GM18907 (cell line): Measurements from ENCODE around the gene SNX9.
"Not testable (repeated sequence)": the region's sequence is repeated elsewhere in the genome, so short reads cannot be mapped to it uniquely, and the experiment has no call there.

ENCODE experiments used
- ATAC-seq: cut with Tn5 transposase; IDR thresholded peaks from one replicate; pipeline ENCODE4 v1.9.1; 2021; ENCODE audit warnings: mild to moderate bottlenecking, moderate library complexity; ENCODE audit not compliant: unreplicated experiment

SNX9 gene

DNA sequence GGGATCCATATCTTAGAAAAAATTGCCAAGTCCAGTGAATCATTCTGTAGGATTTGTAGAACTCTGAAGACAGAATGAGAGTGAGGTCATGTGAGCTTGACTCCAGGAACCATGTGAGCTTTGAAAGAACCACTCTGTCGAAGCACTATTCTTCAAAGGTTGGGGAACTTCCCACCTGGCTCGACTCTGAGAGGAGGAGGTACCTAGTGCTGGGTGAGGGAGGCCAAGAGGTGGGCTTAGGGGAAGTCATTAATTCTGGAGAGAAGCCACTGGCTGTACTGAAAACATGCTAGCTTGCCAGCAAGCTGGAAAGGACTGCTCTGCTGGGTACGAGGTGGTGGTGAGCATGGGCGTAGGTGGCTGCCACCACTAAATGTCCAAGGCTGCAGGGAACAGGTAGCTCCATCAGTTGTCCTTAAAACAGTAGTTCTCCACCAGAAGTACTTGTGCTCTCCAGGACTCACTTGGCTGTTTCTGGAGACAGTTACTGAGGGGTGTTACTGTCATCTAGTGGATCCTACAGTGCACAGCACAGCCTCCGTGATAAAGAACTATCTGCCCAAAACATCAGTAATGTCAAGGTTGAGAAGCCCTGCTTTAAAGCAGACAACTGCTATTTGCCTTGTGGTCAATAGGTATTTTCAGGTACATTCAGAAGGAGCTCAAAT lies 124.0 kb downstream of the SNX9 start:
- ATAC-seq, result no peak

DNA sequence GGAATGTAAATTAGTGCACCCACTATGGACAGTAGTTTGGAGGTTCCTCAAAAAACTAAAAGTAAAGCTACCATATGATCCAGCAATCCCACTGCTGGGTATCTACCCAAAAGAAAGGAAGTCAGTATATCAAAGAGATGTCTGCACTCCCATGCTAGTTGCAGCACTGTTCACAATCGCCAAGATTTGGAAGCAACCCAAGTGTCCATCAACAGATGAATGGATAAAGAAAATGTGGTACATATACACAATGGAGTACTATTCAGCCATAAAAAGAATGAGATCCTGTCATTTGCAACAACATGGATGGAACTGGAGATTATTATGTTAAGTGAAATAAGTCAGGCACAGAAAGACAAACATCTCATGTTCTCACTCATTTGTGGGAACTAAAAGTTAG lies 127.9 kb downstream of the SNX9 start:
- not testable (repeated sequence) for ATAC-seq

DNA sequence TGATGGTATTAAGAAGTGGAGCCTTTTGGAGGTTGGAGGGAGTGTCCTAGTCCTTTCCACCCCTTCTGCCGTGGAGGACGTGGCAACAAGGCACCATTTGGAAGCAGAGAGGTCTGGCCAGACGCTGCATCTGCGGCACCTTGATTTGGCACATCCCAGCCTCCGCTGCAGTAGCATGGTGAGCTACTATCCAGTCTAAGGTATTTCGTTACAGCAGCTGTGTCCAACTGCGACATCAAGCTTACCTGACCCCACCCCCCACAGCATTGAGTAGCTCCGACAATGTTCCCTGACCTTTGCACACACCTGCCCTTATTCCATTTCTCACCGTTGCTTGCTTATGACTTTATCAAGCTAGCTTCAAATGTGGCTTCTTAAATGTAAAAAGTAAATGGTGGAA lies 128.8 kb downstream of the SNX9 start:
- ATAC-seq, result no peak

DNA sequence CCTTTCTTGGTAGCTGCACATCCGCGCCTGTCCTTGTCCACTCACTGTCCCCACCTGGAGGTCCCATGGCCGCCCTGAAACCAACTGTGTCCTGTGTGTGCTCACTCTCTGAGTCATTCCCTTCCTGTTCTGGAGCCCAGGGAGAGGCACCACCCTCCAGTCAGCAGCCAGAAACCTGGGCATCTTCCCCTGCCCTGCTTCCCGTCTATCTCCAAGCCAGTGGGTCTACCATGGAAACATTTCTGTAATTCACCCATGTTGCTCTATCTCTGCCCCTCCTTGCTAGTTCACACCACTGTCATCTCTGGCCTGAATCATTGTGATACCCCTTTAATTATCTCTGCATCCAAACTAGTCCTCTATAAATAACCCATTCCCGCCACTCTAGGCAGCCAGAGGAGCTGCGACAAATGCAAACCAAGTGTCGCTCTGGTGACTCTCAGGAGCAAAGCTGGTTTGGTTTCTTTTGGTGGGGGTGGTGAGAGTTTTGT lies 129.9 kb downstream of the SNX9 start:
- ATAC-seq, result no peak

GRCh38 chr6:157953580-157954091 lies 130.6 kb downstream of the SNX9 start:
- no peak for ATAC-seq

GRCh38 chr6:157954150-157955117 lies 131.4 kb downstream of the SNX9 start:
- ATAC-seq, result no peak

GRCh38 chr6:157955675-157956074 lies 132.6 kb downstream of the SNX9 start:
- no peak for ATAC-seq

DNA sequence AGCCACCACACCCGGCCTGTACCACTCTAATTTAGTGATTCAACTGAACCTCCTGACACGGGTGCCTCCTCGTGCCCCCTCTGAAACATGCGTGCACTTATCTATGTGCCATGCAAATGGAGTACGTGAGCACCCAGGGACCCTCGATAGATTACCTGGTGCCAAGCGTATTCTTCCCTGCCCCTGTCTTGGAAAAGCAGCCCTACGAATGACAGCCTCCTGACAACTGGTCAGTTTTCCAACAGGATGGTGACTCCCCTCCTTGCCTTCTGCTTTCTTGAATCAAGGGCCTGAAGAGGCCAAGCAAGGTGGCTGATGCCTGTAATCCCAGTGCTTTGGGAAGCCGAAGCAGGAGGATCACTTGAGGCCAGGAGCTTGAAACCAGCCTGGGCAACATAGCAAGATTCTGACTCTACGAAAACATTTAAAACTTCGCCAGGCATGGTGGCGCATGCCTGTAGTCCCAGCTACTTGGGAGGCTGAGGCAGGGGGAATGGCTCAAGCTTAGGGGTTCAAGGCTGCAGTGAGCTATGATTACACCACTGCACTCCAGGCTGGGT lies 133.2 kb downstream of the SNX9 start:
- ATAC-seq, result no peak

DNA sequence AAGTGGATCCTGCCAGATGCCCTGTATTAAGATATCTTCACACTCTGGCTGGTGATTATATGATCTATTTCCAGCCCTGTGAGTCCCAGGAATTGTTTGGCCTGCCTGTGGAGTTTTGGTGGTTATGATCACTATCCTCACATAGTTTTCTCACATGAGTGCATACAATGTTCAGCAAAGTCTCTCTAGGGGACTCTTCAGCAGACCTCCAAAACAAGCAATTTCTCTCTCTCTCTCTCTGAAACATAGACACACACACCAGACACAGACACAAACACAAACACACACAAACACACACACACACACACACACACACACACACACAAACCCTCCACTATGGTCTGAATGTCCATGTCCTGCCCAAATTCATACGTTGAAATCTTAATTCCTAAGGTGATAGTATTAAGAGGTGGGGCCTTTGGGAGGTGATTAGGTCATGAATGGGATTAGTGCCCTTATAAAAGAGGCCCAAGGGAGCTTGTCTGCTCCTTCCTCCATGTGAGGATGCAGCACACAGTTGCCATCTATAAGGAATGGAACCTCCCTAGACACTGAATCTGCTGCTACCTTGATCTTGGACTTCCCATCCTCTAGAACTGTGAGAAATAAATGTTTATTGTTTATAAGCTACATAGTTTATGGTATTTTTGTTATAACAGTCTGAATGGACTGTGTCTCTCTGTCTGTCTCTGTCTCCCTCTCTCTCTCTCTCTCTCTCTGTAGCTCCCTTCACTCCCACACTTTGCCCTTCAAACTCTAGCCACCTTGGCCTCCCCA lies 136.6 kb downstream of the SNX9 start:
- no peak for ATAC-seq

DNA sequence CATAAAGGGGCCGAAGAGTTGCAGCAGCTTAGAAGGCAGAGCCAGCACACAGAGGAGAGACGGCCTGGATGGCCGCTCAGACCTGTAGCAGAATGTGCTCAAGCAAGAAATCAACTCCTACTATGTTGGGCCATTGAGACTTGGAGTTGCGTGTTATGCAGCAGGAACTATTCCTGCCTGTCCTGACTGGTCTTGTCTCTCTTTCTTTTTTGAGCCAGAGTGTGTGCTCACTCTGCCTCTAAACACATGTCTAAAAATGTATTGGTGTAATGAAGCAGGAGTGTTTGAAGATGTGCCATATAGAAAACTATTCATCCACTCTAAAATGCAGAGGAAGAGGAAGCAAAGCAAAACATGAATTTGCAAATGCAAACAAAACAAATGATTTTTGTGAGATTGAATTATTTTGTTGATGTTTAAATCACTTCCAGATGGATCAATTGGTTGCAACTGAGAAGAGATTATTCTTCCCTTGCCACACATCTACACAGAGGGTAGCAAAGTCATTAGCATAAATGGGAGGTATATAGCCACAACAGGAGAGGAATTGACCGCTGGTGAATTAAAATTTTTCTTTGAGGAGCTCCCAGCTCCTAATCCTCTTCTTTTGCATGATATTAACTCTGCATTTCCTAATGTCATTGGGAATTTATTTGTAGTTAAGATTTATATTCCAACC lies 138.2 kb downstream of the SNX9 start:
- ATAC-seq, result no peak

DNA sequence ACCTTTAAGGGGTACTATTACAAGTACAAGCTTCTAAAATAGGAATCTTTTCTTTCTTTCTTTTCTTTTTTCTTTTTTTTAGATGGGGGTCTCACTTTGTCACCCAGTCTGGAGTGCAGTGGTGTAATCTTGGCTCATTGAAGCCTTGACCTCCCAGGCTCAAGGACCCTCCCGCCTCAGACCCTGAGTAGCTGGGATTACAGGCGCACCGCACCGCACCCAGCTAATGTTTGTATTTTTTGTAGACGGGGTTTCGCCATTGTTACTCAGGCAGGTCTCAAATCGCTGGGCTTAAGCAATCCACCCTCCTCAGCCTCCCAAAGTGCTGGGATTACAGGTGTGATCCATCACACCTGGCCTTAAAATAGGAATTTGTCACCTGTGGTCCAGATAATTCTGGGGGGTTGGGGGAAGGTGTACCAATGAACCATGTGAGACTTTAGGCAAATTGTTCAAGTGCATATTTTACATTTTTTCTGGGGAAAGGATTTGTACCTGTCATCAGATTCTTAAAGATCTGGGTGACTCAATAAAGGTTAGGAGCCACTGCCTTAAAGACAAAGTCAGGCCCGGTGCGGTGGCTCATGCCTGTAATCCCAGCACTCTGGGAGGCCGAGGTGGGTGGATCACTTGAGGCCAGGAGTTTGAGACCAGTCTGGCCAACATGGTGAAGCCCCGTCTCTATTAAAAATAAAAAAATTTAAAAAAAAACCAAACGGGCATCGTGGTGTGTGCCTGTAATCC lies 139.0 kb downstream of the SNX9 start:
- no peak for ATAC-seq

- ATAC-seq, result no peak
Observed at GRCh38 chr6:157962601-157963302, 139.7 kb downstream of the SNX9 start.

- ATAC-seq, result no peak
Observed at GRCh38 chr6:157964100-157964499, 141.1 kb downstream of the SNX9 start.

DNA sequence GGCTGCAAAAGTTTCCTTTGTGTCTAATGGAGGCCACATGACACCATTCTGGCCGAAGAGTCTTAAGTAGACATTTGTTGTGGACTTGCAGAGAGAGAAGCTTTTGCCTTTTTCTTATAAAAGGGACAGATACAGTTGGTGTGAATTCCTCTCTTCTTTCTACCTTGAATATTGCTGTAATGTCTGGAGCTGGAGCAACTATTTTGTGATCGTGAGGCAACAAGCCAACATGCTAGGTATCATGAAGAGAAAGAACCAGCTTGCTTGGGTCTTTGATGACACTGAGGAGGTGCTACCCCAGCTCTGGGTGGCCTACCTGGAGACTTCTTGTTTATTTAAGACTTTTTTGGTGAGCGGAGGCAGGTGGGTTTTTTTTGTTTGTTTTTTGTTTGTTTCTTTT lies 142.3 kb downstream of the SNX9 start:
- no peak for ATAC-seq

DNA sequence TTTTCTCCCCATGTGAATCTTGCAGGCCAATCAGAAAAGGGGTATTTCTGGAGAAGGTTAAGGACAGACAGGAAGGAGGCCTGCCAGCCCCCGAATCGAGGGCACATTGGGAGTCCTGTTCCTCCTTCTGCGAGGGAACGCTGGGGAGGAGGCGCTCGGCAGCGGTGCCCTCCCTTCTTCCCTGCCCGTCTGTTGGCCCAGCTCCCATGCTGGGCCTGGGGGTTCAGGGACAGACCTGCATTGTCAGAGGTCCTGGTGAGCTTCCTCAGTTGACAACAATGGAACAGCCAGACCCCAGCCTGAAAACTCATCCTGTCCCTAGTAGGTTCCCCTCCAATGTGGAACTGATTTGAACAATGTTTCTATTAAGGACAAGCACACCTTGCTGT lies 143.5 kb downstream of the SNX9 start:
- ATAC-seq, result no peak

DNA sequence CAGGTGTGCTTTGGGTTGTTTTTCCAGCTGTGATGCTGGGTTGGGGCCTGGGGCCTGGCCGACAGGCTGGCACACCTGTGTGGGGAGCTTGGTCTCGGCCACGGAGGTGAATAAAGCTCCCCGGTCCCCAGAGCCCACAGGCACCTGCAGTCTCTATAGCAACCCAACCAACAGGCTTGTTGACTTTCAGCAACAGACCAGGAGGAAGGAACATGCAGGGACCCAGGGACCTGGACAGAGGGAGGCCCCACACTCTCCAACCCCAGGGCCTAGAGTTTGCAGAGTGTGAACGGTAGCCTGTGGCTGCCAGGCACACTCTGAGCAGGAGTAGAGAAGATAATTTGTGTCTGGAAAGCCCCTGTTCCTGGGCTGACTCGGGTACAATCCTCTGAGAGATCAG lies 144.0 kb downstream of the SNX9 start:
- no peak for ATAC-seq

DNA sequence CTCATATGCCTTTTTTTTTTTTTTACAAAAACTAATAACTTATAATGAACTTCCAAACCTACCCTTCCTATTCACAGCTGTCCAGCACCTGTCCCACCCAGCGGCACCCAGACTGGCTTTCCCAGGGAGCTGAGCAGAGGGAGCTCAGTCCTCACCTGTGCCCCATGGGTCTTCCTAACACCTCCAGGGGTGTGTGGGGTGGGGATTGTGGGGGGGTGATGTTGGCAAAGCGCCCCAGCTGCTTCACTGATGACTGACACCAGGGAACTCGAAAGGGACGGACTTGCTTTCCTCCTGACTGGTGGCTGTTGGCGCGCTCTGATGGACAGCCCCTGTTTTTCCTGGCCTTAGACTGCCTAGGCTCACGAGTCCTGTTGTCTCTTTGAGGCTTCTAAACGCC lies 144.4 kb downstream of the SNX9 start:
- ATAC-seq, result no peak

DNA sequence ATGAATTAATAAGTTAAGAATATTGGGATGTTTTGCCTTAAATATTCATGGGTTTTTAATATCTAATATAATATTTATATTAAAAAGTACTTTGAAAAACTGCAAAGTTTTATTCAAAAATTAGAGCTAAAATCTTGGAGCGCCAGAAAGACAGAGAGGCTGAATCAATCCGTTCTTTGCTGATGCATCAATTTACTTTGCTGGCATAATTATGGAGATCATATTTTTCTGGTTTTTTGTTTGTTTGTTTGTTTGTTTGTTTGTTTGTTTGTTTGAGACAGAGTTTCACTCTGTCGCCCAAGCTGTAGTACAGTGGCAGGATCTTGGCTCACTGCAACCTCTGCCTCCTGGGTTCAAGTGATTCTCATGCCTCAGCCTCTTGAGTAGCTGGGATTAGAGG lies 149.1 kb downstream of the SNX9 start:
- not testable (repeated sequence) for ATAC-seq

DNA sequence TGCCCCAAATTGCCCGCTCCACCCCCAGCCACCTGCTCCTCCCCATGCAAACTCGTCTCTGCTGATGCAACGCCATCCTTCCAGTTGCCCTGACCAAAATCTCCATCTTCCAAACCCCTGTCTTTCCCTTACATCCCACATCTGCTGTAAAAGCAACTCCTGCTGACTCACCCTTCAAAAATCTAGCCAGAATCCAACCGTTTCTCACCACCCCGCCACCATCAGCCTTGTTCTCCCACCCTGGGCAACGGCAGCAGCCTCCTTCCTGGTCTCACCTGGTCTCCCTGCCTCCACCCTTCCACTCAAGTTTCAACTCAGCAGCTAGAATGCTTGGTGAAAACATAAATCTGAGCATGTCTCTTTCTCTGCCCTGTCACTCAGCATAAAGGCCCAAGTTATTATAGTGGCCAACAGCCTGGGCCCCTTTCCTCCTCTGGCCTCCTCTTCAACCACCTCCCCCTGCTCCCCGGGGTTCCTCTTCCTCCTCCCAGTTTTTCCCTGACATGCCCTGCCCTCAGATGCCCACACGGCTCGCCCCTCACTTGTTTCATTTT lies 151.4 kb downstream of the SNX9 start:
- ATAC-seq, result no peak
